Measurements from ENCODE around the gene IER3.
"Not testable (repeated sequence)": the region's sequence is repeated elsewhere in the genome, so short reads cannot be mapped to it uniquely, and the experiment has no call there.

The IER3 gene

GRCh38 chr6:30747300-30747687, 2.9 kb upstream of the IER3 start:
- DNase-seq, result no peak

GRCh38 chr6:30743099-30744053, 971 bp downstream of the IER3 start:
- no peak for DNase-seq

GRCh38 chr6:30742316-30743098, 1.8 kb downstream of the IER3 start, which contains the start of gene FLOT1:
Gene FLOT1, minus strand, starts transcription at chr6:30742687. Its CDS starts 498 bp downstream, at chr6:30742189.
- peak; percentile 30 to 72 for DNase-seq

GRCh38 chr6:30741789-30742315, 2.5 kb downstream of the IER3 start:
- no peak for DNase-seq

- DNase-seq, result no peak
These were observed 3.1 kb downstream of the IER3 start for GRCh38 chr6:30741063-30741779.

- no peak for DNase-seq
These were observed 3.8 kb downstream of the IER3 start for GRCh38 chr6:30740540-30740870.

- DNase-seq, result no peak
These were observed 5.8 kb downstream of the IER3 start for GRCh38 chr6:30738532-30738931.

GRCh38 chr6:30735668-30736314, 8.6 kb downstream of the IER3 start:
- DNase-seq, result no peak

GRCh38 chr6:30732237-30732943, 12.0 kb downstream of the IER3 start:
- DNase-seq, result no peak

GRCh38 chr6:30730601-30731435, 13.5 kb downstream of the IER3 start:
- DNase-seq, result peak; percentile 66 to 72

- no peak for DNase-seq
These were observed 16.3 kb downstream of the IER3 start for GRCh38 chr6:30727920-30728553.

- DNase-seq, result no peak
These were observed 17.6 kb downstream of the IER3 start for GRCh38 chr6:30726506-30727413.

GRCh38 chr6:30725713-30726505, 18.4 kb downstream of the IER3 start:
- no peak for DNase-seq

GRCh38 chr6:30724906-30725667, 19.3 kb downstream of the IER3 start:
- DNase-seq, result no peak

GRCh38 chr6:30723843-30724741, 20.3 kb downstream of the IER3 start:
- not testable (repeated sequence) for DNase-seq

GRCh38 chr6:30723159-30723842, 21.0 kb downstream of the IER3 start:
- DNase-seq, result not testable (repeated sequence)

All from NCI-H187 (cell line).